GM12864 (cell line): ENCODE data around the gene EWSR1.
A peak's percentile ranks its signal among the peaks of the same experiment; 100 is the strongest.

Source experiments
- DNase-seq: peaks from one replicate; pipeline ENCODE4 v3.0.0-alpha.2; 2011; ENCODE audit warnings: low read depth
- H3K4me3 ChIP-seq: 2 replicates; pipeline ENCODE4 v1.5.1; 2011; ENCODE audit warnings: mild to moderate bottlenecking, low read depth, low read length, control low read depth
- TF ChIP-seq, protein P1 (sequence below): IDR thresholded peaks from 2 replicates; pipeline ENCODE4 v1.5.1; 2011; ENCODE audit warnings: low read depth, mild to moderate bottlenecking, moderate library complexity, low read length, control low read depth, inconsistent platforms; ENCODE audit errors: missing control alignments

Gene EWSR1

DNA sequence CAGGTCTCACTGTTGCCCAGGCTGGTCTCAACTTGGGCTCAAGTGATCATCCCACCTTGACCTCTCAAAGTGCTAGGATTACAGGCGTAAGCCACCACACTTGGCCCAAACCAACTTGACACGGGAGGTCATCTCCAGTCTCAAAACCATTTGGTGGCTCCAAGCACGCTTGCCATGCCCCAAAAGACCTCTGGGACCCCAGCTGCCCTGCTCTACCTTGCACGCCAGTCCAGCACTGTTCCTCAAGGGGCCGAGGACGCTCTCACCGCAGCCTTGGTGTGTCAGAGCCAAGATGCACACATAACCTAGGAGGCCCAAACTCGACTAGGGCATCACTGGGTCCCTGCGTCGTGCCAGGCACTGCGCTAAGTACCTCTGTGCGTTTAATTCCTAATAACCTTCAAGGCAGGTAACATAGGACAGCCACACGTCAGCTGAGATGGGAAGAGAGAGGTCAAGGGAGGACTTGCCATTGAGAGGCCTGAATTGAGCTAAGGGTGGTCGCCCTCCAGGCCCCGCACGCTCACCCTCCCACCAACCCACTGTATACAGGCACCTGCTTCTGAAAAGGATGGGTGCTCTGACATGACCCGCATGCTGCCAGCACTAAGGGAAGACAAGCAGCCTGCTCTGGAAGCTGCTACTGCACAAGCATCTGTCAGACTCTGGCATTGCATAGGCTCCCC, 33.8 kb downstream of the EWSR1 start:
- TF ChIP-seq, protein P1, sequence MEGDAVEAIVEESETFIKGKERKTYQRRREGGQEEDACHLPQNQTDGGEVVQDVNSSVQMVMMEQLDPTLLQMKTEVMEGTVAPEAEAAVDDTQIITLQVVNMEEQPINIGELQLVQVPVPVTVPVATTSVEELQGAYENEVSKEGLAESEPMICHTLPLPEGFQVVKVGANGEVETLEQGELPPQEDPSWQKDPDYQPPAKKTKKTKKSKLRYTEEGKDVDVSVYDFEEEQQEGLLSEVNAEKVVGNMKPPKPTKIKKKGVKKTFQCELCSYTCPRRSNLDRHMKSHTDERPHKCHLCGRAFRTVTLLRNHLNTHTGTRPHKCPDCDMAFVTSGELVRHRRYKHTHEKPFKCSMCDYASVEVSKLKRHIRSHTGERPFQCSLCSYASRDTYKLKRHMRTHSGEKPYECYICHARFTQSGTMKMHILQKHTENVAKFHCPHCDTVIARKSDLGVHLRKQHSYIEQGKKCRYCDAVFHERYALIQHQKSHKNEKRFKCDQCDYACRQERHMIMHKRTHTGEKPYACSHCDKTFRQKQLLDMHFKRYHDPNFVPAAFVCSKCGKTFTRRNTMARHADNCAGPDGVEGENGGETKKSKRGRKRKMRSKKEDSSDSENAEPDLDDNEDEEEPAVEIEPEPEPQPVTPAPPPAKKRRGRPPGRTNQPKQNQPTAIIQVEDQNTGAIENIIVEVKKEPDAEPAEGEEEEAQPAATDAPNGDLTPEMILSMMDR: no peak
- no peak overlapping the region for H3K4me3 ChIP-seq
- DNase-seq: no peak

- TF ChIP-seq, protein P1: no peak
- DNase-seq: no peak
- H3K4me3 ChIP-seq: no peak overlapping the region
Measured at GRCh38 chr22:29302402-29302680, 34.3 kb downstream of the EWSR1 start.

DNA sequence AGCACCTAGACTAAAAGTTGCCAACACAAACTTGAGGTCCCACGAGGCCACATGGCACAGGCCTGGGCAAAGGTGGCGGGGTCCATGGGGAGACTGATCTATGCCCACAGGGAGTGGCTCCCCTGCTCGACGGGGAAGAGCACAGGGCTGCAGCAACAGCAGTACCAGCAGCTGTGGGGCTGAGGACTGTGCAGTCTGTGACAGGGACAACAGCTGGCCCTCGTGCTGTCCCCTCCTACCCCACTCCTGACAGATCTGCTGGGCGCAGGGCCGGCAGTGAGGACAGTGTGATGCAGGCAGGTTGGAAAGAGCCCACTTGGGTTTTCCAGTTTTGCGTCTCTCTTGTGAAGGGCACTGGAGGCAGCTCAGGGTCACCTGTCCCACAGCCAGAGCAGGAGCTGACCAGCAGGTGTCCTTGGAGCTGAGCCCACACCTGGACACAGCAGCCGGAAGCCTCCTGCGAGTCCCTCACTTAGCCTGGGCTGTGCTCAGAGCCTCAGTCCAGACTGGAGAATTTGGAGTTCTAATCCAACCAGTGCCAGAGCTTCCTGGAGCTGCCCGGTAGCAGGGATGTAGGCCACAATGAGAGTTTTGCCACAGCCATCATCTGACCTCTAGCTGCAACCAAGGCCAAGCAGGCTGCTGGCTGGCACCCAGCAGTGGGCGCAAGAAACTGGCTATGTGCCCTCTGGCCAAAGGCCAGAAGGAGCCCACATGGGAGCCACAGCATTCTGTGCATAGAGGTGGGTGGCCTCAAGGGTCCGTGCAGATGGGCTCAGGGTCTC, 34.8 kb downstream of the EWSR1 start:
- no peak overlapping the region for H3K4me3 ChIP-seq
- no peak for DNase-seq
- TF ChIP-seq, protein P1: no peak

- DNase-seq: no peak
- TF ChIP-seq, protein P1: no peak
- H3K4me3 ChIP-seq: no peak overlapping the region
Measured at GRCh38 chr22:29305836-29306174, 37.7 kb downstream of the EWSR1 start.

DNA sequence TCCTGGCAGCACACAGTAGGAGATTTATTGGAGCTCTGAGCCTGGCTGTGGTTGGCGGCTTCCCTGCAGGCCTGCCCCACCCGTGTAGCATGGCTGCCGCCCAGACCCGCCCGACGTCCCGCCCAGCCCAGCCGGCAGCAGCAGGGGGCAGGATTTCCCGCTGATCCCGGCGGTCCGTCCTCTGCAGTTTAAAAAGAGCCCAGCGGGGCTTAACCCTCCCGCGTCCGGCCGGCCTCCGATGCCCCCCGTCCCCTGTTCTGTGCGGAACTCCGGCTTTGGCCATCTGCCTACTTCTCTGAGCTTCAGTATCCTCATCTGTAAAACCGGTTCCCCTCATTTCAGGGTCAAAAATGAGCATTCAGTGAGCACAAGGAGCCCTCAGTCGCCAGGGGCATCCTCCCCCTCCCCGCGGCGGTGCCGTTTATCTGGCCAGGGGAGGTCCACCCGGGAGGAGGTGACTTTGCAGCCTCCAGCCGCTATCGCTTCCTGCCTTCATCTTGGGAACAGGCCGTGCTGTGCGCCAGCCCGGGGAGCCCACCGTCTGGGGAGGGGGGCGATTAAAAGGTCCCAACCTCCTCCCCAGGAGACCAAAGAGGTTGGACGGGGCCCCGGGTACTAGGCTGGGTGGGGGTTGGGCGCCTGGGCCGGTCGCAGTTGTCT, 38.2 kb downstream of the EWSR1 start, which contains the start of gene GAS2L1:
Gene GAS2L1, plus strand, starts transcription at position 476 of the 660 bp plus-strand sequence. CDS start 1,456 bp downstream, outside the sequence.
- DNase-seq: no peak
- H3K4me3 ChIP-seq: peak within 1 kb of the TSS; percentile 28
- TF ChIP-seq, protein P1: peak; percentile 23

DNA sequence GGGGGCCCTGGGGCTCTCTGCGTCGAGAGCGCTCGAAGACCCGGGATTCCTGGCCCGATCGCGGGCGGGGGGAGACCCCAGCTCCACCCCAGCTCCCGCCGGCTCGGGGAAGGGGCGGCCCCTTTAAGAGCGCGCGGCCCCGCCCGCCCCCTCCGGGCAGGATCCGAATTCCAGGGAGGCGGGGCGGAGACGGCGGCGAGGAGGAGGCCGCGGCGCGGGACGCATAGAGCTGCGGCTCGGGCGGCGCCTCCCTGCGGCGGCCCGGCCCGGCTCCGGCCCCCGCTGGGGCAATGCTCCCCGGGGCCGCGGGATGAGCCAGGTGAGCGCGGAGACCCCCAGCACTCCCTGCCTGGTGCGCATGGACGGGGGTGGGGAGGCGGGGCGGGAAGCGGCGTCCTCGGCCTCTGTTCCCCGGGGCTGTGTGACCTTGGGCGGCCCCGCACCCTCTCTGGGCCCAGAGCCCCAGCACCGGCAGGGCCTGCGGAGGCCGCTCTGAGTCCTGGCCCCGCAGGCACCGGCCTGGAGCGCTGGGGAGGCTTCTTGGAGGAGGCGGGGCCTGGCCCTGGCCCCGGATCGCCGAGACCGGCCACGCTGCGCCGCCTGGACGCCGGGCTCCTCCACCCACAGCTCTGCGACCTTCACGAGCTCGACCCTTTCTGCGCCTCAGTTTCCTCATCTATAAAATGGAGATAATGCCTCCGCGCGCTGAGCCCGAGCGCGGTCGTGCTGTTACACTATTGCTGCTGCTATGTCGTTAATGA, 38.9 kb downstream of the EWSR1 start:
- DNase-seq: no peak
- H3K4me3 ChIP-seq: peak overlapping the region; percentile 28
- TF ChIP-seq, protein P1: no peak
